Smooth muscle cell (in vitro differentiated cells): ENCODE measurements around the gene BMP6. TPM values are rescaled to one million over a fixed set of nuclear protein-coding genes. Genes with fewer than 3 reads are reported as not detected.

Experiments
- DNase-seq: peaks from one replicate; lab custom pipeline; 2025; ENCODE audit not compliant: unreplicated experiment; lab: John Stamatoyannopoulos, UW
- H2AFZ ChIP-seq: fragments of 200-600 bp; sonication (generic); 2 replicates; pipeline ENCODE4 v1.6.0; 2016; ENCODE audit warnings: antibody characterized with exemption, low read depth, mild to moderate bottlenecking
- H3F3A ChIP-seq: fragments of 200-600 bp; sonication (generic); 2 replicates; pipeline ENCODE4 v1.6.0; 2017; ENCODE audit warnings: antibody characterized with exemption, low read depth
- H3K27ac ChIP-seq: fragments of 200-600 bp; sonication (generic); 2 replicates; pipeline ENCODE4 v1.5.1; 2016; ENCODE audit warnings: low read depth, mild to moderate bottlenecking
- H3K27me3 ChIP-seq: fragments of 200-600 bp; sonication (generic); 2 replicates; pipeline ENCODE4 v1.6.1; 2016; ENCODE audit warnings: low read depth, mild to moderate bottlenecking
- H3K36me3 ChIP-seq: fragments of 200-600 bp; sonication (generic); 2 replicates; pipeline ENCODE4 v1.5.1; 2016; ENCODE audit warnings: low read depth
- H3K4me1 ChIP-seq: fragments of 200-600 bp; sonication (generic); 2 replicates; pipeline ENCODE4 v1.5.1; 2016; ENCODE audit warnings: low read depth
- H3K4me2 ChIP-seq: fragments of 200-600 bp; sonication (generic); 2 replicates; pipeline ENCODE4 v1.6.0; 2016; ENCODE audit warnings: mild to moderate bottlenecking
- H3K4me3 ChIP-seq: fragments of 200-600 bp; sonication (generic); 2 replicates; pipeline ENCODE4 v1.5.1; 2016; ENCODE audit warnings: mild to moderate bottlenecking
- H3K79me2 ChIP-seq: fragments of 200-600 bp; sonication (generic); 2 replicates; pipeline ENCODE4 v1.6.0; 2016; ENCODE audit warnings: low read depth, mild to moderate bottlenecking
- H3K9ac ChIP-seq: fragments of 200-600 bp; sonication (generic); 2 replicates; pipeline ENCODE4 v1.6.0; 2016; ENCODE audit warnings: low read depth
- H3K9me3 ChIP-seq: fragments of 200-600 bp; sonication (generic); replicated peaks from 2 replicates; pipeline ENCODE4 v1.5.1; 2016; ENCODE audit warnings: low read depth
- H4K20me1 ChIP-seq: fragments of 200-600 bp; sonication (generic); 2 replicates; pipeline ENCODE4 v1.6.0; 2016; ENCODE audit warnings: low read depth
- WGBS: methylation state at CpG from one replicate; pipeline ENCODE4 v1.1.7; 2016; ENCODE audit warnings: low lambda C conversion rate; 5-methylcytosine and 5-hydroxymethylcytosine counted together
- polyA plus RNA-seq: library from polyadenylated mRNA; unstranded; fragments of >200 nt; fragmentation: Nextera tagmentation; extraction: Ambion mirVana; gene quantifications from 2 replicates; pipeline ENCODE4 v1.2.1, GENCODE V29; 2016
- total RNA-seq: library from RNA; depleted of rRNA; stranded (reverse); fragments of >200 nt; gene quantifications from 2 replicates; pipeline ENCODE4 v1.2.3, GENCODE V29; 2014
- TF ChIP-seq, protein P1 (sequence below): fragments of 200-600 bp; sonication (generic); IDR thresholded peaks from 2 replicates; pipeline ENCODE4 v1.5.1; 2017; ENCODE audit warnings: borderline replicate concordance, mild to moderate bottlenecking, antibody characterized with exemption; ENCODE audit not compliant: insufficient read depth, poor library complexity, severe bottlenecking

BMP6 gene
- total and polyA plus RNA-seq, 2 experiments from 2014 or later: 14.5 to 17.0 TPM

DNA sequence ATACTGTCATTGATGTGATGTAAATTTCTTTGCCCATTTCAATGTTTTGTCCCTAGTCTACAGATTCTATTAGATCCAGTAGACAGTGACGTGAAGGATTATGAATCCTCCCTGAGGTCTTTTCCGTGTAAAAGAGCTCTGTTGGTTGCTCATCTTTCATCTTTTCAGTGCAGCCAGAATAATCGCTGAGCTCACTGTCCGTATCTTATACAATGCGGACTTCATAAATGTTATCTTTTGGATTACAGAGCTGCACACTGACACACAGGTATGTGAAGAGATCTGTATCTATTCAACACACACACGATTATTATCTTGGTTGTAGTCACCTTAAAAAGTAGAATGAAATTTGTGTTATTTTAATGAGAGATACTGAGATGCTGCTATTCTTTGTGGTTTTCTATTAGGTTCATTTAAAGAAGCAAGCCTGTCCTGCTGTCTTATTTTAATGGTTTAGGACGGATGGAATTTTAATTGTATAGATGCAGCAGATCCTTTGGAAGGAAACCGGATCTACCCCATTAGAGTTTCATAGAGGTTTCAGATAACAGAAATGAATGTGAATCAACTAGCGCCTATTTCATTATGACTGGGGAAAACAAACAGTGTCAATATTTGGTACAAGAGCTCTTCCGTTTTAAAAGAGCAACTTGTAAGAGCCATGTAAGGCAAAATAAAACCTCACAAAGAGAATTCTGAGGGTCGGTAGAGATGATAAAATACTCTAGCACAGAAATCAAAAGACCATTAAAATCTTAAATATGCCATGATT lies 79.4 kb downstream of the BMP6 start:
- Histone ChIP-seq H4K20me1 (peaks cover 8% of the 10 kb centered on the region), H3K9me3 (no peaks in the 10 kb centered on the region), H3K36me3 (no peaks in the 10 kb centered on the region), H2AFZ (no peak overlapping the region), H3K4me1 (peaks cover 6% of the 10 kb centered on the region), H3K4me2 (peak overlapping the region; percentile 48), H3K27ac (no peak overlapping the region), H3K4me3 (no peak overlapping the region), H3F3A (no peaks in the 10 kb centered on the region), H3K79me2 (no peaks in the 10 kb centered on the region), H3K9ac (no peak overlapping the region), H3K27me3 (no peaks in the 10 kb centered on the region)
- TF ChIP-seq, protein P1, sequence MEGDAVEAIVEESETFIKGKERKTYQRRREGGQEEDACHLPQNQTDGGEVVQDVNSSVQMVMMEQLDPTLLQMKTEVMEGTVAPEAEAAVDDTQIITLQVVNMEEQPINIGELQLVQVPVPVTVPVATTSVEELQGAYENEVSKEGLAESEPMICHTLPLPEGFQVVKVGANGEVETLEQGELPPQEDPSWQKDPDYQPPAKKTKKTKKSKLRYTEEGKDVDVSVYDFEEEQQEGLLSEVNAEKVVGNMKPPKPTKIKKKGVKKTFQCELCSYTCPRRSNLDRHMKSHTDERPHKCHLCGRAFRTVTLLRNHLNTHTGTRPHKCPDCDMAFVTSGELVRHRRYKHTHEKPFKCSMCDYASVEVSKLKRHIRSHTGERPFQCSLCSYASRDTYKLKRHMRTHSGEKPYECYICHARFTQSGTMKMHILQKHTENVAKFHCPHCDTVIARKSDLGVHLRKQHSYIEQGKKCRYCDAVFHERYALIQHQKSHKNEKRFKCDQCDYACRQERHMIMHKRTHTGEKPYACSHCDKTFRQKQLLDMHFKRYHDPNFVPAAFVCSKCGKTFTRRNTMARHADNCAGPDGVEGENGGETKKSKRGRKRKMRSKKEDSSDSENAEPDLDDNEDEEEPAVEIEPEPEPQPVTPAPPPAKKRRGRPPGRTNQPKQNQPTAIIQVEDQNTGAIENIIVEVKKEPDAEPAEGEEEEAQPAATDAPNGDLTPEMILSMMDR: no peak
- WGBS: 80% methylated on average over 11 of the region's 11 CpGs
- no peak for DNase-seq

DNA sequence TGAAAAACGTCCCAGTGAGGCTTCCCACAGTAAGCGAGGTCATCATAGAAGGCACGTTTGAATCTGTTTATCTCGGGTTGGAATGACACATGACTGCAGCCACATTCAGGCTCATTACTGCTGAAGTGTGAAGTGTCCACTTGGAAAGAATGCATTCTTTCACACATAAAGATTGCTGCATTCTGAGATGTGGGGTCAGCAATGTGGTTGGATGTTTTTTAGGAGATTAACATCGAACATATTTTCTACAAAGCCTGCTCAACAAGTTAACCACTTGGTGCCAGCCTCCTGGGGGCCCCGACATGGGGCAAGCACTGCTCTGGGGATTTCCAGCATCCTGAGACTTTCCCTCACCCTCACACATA lies 79.9 kb downstream of the BMP6 start:
- no peak for DNase-seq
- Histone ChIP-seq H3K79me2 (no peaks in the 10 kb centered on the region), H3K4me3 (no peak overlapping the region), H2AFZ (no peak overlapping the region), H3K27ac (no peak overlapping the region), H3K9ac (no peak overlapping the region), H3K9me3 (no peaks in the 10 kb centered on the region), H4K20me1 (peaks cover 8% of the 10 kb centered on the region), H3K4me2 (peak overlapping the region; percentile 48), H3K27me3 (no peaks in the 10 kb centered on the region), H3F3A (no peaks in the 10 kb centered on the region), H3K4me1 (peaks cover 6% of the 10 kb centered on the region), H3K36me3 (no peaks in the 10 kb centered on the region)
- 19% methylated on average over 6 of the region's 6 CpGs for WGBS
- TF ChIP-seq, protein P1: no peak

DNA sequence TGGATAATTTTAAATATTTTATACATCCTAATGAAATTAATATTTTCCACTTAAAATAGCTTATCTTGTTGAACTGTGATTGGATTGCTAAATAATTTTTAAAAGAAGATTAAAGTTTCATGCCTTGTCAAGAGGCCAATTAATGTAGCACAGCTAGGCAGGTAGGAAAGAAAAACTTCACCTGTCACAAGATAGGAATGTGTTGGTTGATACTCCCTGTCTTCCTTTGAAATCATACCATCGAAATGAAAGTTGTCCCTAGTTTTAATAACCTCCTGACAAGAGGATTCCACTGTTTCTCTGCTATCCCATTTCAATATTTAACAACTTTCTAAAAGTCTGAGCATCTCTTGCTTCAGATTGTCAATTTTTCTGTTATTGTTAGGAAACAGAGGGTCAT lies 80.8 kb downstream of the BMP6 start:
- no peaks in the 10 kb centered on the region for H3K9me3 ChIP-seq
- no peak overlapping the region for H3K27ac ChIP-seq
- H3F3A ChIP-seq: no peaks in the 10 kb centered on the region
- DNase-seq: no peak
- H3K79me2 ChIP-seq: no peaks in the 10 kb centered on the region
- TF ChIP-seq, protein P1: no peak
- WGBS: 87% methylated on average over 1 of the region's 1 CpG
- H3K27me3 ChIP-seq: no peaks in the 10 kb centered on the region
- H3K4me2 ChIP-seq: no peak overlapping the region
- no peak overlapping the region for H2AFZ ChIP-seq
- peaks cover 6% of the 10 kb centered on the region for H3K4me1 ChIP-seq
- H3K9ac ChIP-seq: no peak overlapping the region
- H3K4me3 ChIP-seq: no peak overlapping the region
- peaks cover 8% of the 10 kb centered on the region for H4K20me1 ChIP-seq
- no peaks in the 10 kb centered on the region for H3K36me3 ChIP-seq

DNA sequence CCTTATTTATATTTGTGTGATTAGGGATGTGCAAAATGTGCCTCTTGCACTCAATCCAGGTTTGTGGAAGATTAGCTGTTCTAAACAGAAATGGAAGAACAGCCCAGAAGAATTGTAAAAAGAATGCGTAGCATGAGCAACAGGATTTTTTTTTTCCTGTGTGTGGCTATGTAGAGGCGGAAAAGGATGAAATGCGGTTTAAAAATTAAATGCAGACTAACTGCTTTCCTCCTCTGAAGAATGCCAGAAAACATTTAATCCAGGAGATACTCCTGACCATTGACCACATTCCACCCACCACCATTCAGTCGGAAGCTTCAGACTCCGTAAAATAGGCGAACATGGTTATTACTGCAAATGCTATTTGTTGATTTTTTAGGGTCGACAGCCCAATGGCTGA lies 83.4 kb downstream of the BMP6 start:
- Histone ChIP-seq H3K4me1 (peaks cover 6% of the 10 kb centered on the region), H3K9ac (no peak overlapping the region), H3K27me3 (no peaks in the 10 kb centered on the region), H4K20me1 (peaks cover 4% of the 10 kb centered on the region), H3F3A (no peaks in the 10 kb centered on the region), H3K9me3 (no peaks in the 10 kb centered on the region), H3K79me2 (no peaks in the 10 kb centered on the region), H3K27ac (no peak overlapping the region), H3K4me2 (peak overlapping the region; percentile 39), H3K4me3 (no peak overlapping the region), H3K36me3 (no peaks in the 10 kb centered on the region), H2AFZ (no peak overlapping the region)
- WGBS: 49% methylated on average over 7 of the region's 7 CpGs
- TF ChIP-seq, protein P1: no peak
- DNase-seq: no peak
